GM19025 (cell line): ENCODE measurements around the gene SCAND1.

Source experiments
- ATAC-seq: cut with Tn5 transposase; IDR thresholded peaks from one replicate; pipeline ENCODE4 v1.9.1; 2021; ENCODE audit warnings: mild to moderate bottlenecking, low read depth, moderate library complexity; ENCODE audit not compliant: unreplicated experiment

The SCAND1 gene

GRCh38 chr20:35908007-35908406 lies 46.3 kb downstream of the SCAND1 start:
- no peak for ATAC-seq

GRCh38 chr20:35907017-35907701 lies 47.1 kb downstream of the SCAND1 start:
- ATAC-seq: no peak

- no peak for ATAC-seq
Measured at GRCh38 chr20:35904982-35905663, 49.2 kb downstream of the SCAND1 start.

GRCh38 chr20:35903843-35904242 lies 50.5 kb downstream of the SCAND1 start:
- ATAC-seq: no peak
